HEK293T (cell line): ENCODE measurements around the gene NFKBIA.
"Not testable (repeated sequence)": the region's sequence is repeated elsewhere in the genome, so short reads cannot be mapped to it uniquely, and the experiment has no call there.

Experiments used
- CTCF ChIA-PET: fragments of 350-600 bp; formaldehyde crosslinking; extraction: SDS; loops from one replicate; lab custom pipeline; 2021; ENCODE audit warnings: antibody characterized with exemption, inconsistent platforms; lab: Yijun Ruan, JAX
- POLR2A ChIA-PET: fragments of 350-600 bp; formaldehyde crosslinking; extraction: SDS; loops from one replicate; lab custom pipeline; 2020; ENCODE audit warnings: antibody characterized with exemption, inconsistent platforms; lab: Yijun Ruan, JAX
- DNase-seq: peaks from one replicate; pipeline ENCODE4 v3.0.0; 2012; ENCODE audit warnings: mixed read lengths; ENCODE audit errors: extremely low spot score
- ARNT ChIP-seq: fragments of 450-650 bp; IDR thresholded peaks from 2 replicates; pipeline ENCODE4 v1.6.1; 2017; ENCODE audit warnings: mild to moderate bottlenecking
- BHLHE40 ChIP-seq: fragments of 450-650 bp; IDR thresholded peaks from 2 replicates; pipeline ENCODE4 v1.6.1; 2016; ENCODE audit warnings: mild to moderate bottlenecking, moderate library complexity, borderline replicate concordance
- CTBP1 ChIP-seq: fragments of 450-650 bp; IDR thresholded peaks from 2 replicates; pipeline ENCODE4 v1.6.1; 2016; ENCODE audit warnings: borderline replicate concordance
- ELF4 ChIP-seq: fragments of 450-650 bp; IDR thresholded peaks from 2 replicates; pipeline ENCODE4 v1.6.1; 2017; ENCODE audit warnings: antibody characterized with exemption
- FOXA1 ChIP-seq: fragments of 450-650 bp; IDR thresholded peaks from 2 replicates; pipeline ENCODE4 v1.6.1; 2016; ENCODE audit warnings: mild to moderate bottlenecking
- FOXK2 ChIP-seq: fragments of 450-650 bp; IDR thresholded peaks from 2 replicates; pipeline ENCODE4 v1.6.1; 2016; ENCODE audit warnings: mild to moderate bottlenecking
- FOXM1 ChIP-seq: fragments of 450-650 bp; IDR thresholded peaks from 2 replicates; pipeline ENCODE4 v1.6.1; 2017; ENCODE audit warnings: mild to moderate bottlenecking, borderline replicate concordance
- HDGF ChIP-seq: fragments of 450-650 bp; IDR thresholded peaks from 2 replicates; pipeline ENCODE4 v1.6.1; 2017; ENCODE audit warnings: antibody characterized with exemption, borderline replicate concordance
- L3MBTL2 ChIP-seq: fragments of 450-650 bp; conservative IDR thresholded peaks from 2 replicates; pipeline ENCODE4 v1.6.1; 2016; ENCODE audit warnings: mild to moderate bottlenecking
- LEF1 ChIP-seq: fragments of 450-650 bp; IDR thresholded peaks from 2 replicates; pipeline ENCODE4 v1.6.1; 2017; ENCODE audit warnings: mild to moderate bottlenecking, borderline replicate concordance
- NFRKB ChIP-seq: fragments of 450-650 bp; IDR thresholded peaks from 2 replicates; pipeline ENCODE4 v1.6.1; 2016; ENCODE audit warnings: mild to moderate bottlenecking, moderate library complexity
- SP1 ChIP-seq: fragments of 450-650 bp; IDR thresholded peaks from 2 replicates; pipeline ENCODE4 v1.6.1; 2017
- SUZ12 ChIP-seq: fragments of 450-650 bp; IDR thresholded peaks from 2 replicates; pipeline ENCODE4 v1.6.1; 2016; ENCODE audit warnings: mild to moderate bottlenecking
- TARDBP ChIP-seq: fragments of 450-650 bp; IDR thresholded peaks from 2 replicates; pipeline ENCODE4 v1.6.1; 2016
- ZNF384 ChIP-seq: fragments of 450-650 bp; IDR thresholded peaks from 2 replicates; pipeline ENCODE4 v1.6.1; 2016
- TF ChIP-seq, protein P1 (sequence below): fragments of 450-650 bp; IDR thresholded peaks from 2 replicates; pipeline ENCODE4 v1.6.1; 2016

Gene NFKBIA

DNA sequence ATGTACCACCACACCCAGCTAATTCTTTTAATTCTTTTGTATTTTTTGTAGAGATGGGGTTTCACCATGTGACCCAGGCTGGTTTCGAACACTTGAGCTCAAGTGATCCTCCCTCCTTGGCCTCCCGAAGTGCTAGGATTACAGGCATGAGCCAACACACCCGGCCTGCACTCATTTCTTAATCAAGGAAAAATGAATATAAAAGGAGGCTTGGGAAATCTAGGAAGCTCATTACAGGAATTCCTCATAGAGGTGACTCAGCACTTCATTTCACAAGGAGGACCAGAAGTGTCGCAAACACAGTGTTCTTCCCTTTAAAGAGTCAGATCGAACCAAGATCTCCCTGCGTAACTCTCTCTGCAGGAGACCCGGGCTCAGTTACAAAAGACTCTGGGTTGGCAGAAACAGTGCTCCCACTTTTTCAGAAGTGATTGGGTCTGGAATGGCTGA is 30.3 kb downstream of the NFKBIA start:
- DNase-seq, result no peak
- CTCF ChIA-PET, result interaction anchor here (1.3 kb wide), 1 partner anchor 9 kb away, joined by 4 read pairs; no protein-coding TSS in a partner anchor
- POLR2A ChIA-PET, result interaction anchor here (1.2 to 1.7 kb wide), 3 partner anchors 9 to 81 kb away, joined by 3 to 6 read pairs (median 4); partner anchors contain the start of gene NFKBIA
- TF ChIP-seq BHLHE40 (no peak), SP1 (no peak), FOXM1 (no peak), LEF1 (no peak), TARDBP (no peak), ELF4 (no peak), FOXK2 (no peak), SUZ12 (no peak), FOXA1 (no peak), CTBP1 (no peak), ZNF384 (no peak), ARNT (no peak), HDGF (no peak), L3MBTL2 (no peak), NFRKB (no peak)
- TF ChIP-seq, protein P1, sequence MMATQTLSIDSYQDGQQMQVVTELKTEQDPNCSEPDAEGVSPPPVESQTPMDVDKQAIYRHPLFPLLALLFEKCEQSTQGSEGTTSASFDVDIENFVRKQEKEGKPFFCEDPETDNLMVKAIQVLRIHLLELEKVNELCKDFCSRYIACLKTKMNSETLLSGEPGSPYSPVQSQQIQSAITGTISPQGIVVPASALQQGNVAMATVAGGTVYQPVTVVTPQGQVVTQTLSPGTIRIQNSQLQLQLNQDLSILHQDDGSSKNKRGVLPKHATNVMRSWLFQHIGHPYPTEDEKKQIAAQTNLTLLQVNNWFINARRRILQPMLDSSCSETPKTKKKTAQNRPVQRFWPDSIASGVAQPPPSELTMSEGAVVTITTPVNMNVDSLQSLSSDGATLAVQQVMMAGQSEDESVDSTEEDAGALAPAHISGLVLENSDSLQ, result no peak

DNA sequence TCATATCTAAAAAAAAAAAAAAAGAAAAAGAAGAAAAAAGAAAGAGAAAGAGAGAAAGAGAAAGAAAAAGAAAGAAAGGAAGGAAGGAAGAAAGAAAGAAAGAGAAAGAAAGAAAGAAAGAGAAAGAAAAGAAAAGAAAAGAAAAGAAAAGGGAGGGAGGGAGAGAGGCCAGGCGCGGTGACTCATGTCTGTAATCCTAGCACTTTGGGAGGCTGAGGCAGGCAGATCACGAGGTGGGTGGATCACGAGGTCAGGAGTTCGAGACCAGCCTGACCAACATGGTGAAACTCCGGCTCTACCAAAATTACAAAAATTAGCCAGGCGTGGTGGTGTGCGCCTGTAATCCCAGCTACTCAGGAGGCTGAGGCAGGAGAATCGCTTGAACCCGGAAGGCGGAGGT is 31.3 kb downstream of the NFKBIA start:
- CTCF ChIA-PET, DNase-seq: not testable (repeated sequence)
- POLR2A ChIA-PET, result interaction anchor here (1.5 kb wide), 1 partner anchor 31 kb away, joined by 6 read pairs; the partner anchor contains the start of gene NFKBIA

DNA sequence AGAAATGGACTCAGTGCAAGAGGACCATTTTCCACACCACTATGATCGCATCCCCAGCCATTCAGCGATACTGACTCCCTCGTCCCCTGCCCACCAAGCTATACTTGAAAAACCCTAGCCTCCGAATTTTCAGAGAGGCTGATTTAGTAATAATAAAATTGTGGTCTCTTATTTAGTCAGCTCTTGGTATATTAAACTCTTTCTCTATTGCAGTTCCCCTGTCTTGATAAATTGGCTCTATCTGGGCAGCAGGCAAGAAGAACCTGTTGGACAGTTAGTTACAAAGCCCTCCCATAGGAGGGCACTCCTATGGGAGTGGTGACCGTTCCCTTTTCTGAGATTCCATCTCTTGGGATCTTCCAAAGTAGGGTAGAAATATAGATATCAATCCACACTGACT is 33.6 kb downstream of the NFKBIA start:
- DNase-seq, result no peak
- ChIA-PET POLR2A (interaction anchor here (2.3 kb wide), 1 partner anchor 79 kb away, joined by 8 read pairs; the partner anchor contains the start of gene PSMA6), CTCF (interaction anchor here (0.6 kb wide), 1 partner anchor 51 kb away, joined by 3 read pairs; no protein-coding TSS in a partner anchor)
- TF ChIP-seq FOXK2 (no peak), ZNF384 (no peak), L3MBTL2 (no peak), ARNT (no peak), NFRKB (no peak), ELF4 (no peak), HDGF (no peak), BHLHE40 (no peak), TARDBP (no peak), CTBP1 (no peak), LEF1 (no peak), SUZ12 (no peak), SP1 (no peak), FOXA1 (no peak), FOXM1 (no peak)
- TF ChIP-seq, protein P1, result no peak

DNA sequence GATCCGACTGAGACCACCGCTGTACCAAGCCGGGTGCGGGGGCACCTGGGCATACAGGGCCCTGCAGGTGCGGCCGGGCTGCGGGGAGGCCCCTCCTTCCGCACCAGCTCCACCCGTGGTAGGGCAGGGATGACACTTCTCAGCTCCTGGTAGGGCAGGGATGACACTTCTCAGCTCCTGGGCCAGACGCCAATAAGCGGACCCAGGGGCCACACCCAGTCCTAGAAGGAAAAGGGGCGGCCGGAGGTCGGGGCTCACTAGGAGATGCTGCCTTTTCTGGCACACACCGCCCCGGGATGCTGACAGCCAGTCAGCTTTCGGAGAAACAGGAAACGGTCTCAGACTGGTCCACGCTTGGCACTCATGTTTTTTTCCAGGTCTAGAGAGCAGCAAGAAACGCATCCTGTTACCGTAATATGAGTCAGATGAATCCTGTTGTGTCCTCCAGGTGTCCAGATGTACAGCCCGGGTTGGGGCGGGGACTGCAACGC is 34.8 kb downstream of the NFKBIA start:
- ChIA-PET POLR2A (interaction anchor here (2.3 to 3.4 kb wide), 2 partner anchors 35 to 78 kb away, joined by 8 to 19 read pairs; partner anchors contain the start of genes NFKBIA and PSMA6), CTCF (interaction anchor here (0.6 kb wide), 1 partner anchor 260 kb away, joined by 3 read pairs; no protein-coding TSS in a partner anchor)
- DNase-seq, result no peak
- no peak for TF ChIP-seq TARDBP
- TF ChIP-seq BHLHE40, result no peak
- no peak for TF ChIP-seq NFRKB

DNA sequence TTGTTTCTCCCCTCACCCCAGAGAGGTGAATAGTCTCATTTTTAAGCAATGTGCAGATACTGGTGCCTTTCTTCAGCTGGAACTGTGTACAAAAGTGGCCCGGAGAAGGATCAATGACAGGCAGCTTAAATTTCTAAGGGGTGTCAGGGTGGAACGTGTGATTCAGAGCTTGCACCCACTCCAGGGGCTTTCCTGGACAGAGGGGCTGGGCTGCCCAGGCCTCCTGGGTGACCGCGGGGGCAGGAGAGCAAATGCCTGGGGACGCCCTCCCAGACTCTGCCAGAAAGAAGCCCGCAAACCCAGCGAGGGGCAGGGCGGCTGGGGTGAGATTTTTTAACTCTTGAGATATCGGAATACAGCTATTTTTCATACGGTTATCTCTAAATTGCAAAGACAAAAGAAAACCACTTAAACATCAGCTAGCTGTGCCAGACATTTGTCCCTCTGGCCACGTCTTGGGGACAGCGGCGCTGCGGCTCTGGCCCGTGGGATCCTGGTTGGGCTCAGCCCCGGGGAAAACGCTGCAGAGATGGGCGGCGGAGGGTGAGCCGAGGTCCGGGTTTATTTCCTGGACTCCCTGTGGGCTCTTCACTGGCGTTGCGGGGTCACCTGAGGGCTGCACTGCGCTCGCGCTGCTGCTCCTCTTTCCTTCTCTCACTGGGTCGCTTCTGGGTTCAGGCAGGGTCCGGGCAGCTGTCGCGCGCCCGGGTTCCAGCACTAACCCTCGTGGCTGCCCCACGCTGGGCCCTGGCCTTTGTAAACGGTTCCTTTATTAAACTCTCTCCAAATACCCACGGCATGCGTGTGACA is 35.8 kb downstream of the NFKBIA start:
- POLR2A ChIA-PET, result interaction anchor here (2.3 to 3.4 kb wide), 2 partner anchors 36 to 77 kb away, joined by 8 to 19 read pairs; partner anchors contain the start of genes NFKBIA and PSMA6
- CTCF ChIA-PET, result no interaction called here
- TF ChIP-seq HDGF, result no peak
- no peak for TF ChIP-seq FOXM1
- TF ChIP-seq L3MBTL2, result no peak
- no peak for TF ChIP-seq FOXA1
- TF ChIP-seq ZNF384, result no peak
- TF ChIP-seq FOXK2, result no peak
- no peak for TF ChIP-seq ELF4
- no peak for TF ChIP-seq BHLHE40
- TF ChIP-seq LEF1, result no peak
- TF ChIP-seq ARNT, result no peak
- no peak for TF ChIP-seq TARDBP
- no peak for TF ChIP-seq NFRKB
- no peak for TF ChIP-seq SUZ12
- TF ChIP-seq, protein P1, result no peak
- no peak for TF ChIP-seq CTBP1
- no peak for TF ChIP-seq SP1
- no peak for DNase-seq

DNA sequence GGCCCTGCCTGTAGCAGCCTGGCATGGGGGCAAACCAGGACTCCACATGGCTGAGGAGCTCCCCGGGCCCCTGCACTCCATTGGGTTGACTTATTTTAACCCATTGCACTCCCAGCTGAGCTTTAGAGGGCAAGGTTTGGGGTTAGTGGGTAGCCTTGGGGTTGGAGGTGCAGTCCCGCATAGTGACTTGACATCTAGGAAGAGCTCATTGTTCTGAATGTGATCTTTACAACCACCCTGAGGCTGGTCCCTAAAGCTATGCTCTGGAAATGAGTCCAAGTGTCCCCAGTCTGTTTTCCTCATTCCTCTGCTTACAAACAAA is 36.4 kb downstream of the NFKBIA start:
- no peak for DNase-seq
- no peak for TF ChIP-seq HDGF
- POLR2A ChIA-PET, result interaction anchor here (3.4 kb wide), 1 partner anchor 36 kb away, joined by 19 read pairs; the partner anchor contains the start of gene NFKBIA
- CTCF ChIA-PET, result interaction anchor here (1.2 kb wide), 1 partner anchor 36 kb away, joined by 3 read pairs; no protein-coding TSS in a partner anchor
